SU-DHL-6 (cell line): Measurements from ENCODE around the gene LGR6.

Source experiments
- EZH2phosphoT487 ChIP-seq: fragments of 200-600 bp; sonication (generic), shearing (Covaris generic); conservative IDR thresholded peaks from 2 replicates; pipeline ENCODE4 v1.6.1; 2018; ENCODE audit warnings: mild to moderate bottlenecking, antibody characterized with exemption, low read length, moderate library complexity, mixed read lengths
- TF ChIP-seq, protein P1 (sequence below): fragments of 200-600 bp; sonication (generic); IDR thresholded peaks from one replicate; pipeline ENCODE4 v1.5.1; 2017; ENCODE audit warnings: antibody characterized with exemption, mild to moderate bottlenecking, low read length, moderate library complexity; ENCODE audit not compliant: insufficient read depth, poor library complexity, severe bottlenecking

DNA sequence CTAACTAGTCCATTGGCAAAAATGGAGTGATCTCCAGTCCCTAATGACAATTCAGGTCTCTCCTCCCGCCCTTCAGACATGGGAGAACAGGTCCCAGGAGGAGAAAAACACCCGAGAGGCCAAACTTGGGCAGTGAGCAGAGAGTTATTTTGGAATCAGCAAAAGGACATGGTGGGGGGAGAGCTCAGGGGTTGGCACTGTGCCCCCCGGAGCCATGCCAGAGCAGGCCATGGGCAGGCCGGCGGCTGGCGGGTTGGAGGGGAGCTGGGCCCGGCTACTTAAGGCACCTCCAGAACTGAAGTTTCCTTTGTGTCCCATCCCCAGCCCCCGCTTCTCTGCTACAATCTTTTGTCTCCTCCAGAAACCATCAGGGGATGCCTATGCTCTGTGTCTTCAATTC lies 7.1 kb downstream of the LGR6 start:
- TF ChIP-seq, protein P1, sequence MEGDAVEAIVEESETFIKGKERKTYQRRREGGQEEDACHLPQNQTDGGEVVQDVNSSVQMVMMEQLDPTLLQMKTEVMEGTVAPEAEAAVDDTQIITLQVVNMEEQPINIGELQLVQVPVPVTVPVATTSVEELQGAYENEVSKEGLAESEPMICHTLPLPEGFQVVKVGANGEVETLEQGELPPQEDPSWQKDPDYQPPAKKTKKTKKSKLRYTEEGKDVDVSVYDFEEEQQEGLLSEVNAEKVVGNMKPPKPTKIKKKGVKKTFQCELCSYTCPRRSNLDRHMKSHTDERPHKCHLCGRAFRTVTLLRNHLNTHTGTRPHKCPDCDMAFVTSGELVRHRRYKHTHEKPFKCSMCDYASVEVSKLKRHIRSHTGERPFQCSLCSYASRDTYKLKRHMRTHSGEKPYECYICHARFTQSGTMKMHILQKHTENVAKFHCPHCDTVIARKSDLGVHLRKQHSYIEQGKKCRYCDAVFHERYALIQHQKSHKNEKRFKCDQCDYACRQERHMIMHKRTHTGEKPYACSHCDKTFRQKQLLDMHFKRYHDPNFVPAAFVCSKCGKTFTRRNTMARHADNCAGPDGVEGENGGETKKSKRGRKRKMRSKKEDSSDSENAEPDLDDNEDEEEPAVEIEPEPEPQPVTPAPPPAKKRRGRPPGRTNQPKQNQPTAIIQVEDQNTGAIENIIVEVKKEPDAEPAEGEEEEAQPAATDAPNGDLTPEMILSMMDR: no peak
- TF ChIP-seq EZH2phosphoT487: no peak
